ENCODE data around the gene NFIB.

DNA sequence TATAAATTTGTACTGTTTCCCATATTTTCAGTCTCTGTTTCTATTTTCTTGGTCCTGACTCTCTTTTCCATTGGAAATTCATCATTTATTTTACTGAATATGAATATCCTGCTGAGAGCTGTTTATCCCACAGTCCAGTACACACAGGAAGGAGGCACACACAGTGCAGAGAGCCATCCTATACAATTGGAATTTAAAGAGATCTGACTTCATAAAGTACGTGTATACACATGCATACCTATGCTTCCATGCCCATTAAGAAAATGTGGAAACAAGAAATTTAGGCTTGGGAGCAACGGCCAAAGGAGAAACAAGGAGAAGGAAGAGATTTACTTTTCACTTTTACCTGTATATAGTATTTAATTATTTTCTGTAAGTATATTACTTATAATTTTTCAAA is 99.2 kb downstream of the NFIB start:
- no peak for TF ChIP-seq EP300 (IDR thresholded peaks at IDR 0.05)
- TF ChIP-seq, protein P1, sequence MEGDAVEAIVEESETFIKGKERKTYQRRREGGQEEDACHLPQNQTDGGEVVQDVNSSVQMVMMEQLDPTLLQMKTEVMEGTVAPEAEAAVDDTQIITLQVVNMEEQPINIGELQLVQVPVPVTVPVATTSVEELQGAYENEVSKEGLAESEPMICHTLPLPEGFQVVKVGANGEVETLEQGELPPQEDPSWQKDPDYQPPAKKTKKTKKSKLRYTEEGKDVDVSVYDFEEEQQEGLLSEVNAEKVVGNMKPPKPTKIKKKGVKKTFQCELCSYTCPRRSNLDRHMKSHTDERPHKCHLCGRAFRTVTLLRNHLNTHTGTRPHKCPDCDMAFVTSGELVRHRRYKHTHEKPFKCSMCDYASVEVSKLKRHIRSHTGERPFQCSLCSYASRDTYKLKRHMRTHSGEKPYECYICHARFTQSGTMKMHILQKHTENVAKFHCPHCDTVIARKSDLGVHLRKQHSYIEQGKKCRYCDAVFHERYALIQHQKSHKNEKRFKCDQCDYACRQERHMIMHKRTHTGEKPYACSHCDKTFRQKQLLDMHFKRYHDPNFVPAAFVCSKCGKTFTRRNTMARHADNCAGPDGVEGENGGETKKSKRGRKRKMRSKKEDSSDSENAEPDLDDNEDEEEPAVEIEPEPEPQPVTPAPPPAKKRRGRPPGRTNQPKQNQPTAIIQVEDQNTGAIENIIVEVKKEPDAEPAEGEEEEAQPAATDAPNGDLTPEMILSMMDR (IDR thresholded peaks at IDR 0.05): no peak

Measured in gastroesophageal sphincter (tissue), 3 donors.